WTC11 (cell line): ENCODE results near the gene LMO1. TPM values are rescaled to one million over a fixed set of nuclear protein-coding genes. Genes with fewer than 3 reads are reported as not detected.

Source experiments
- ATAC-seq: fragments of 200-7000 bp; cut with Tn5 transposase; 2 replicates; pipeline ENCODE4 v1.10.0; 2021; ENCODE audit warnings: mild to moderate bottlenecking, moderate library complexity
- CTCF ChIA-PET: fragments of 300-600 bp; sonication (Branson Sonifier 250); formaldehyde crosslinking; loops from one replicate; lab custom pipeline; 2021; ENCODE audit warnings: antibody characterized with exemption; lab: Charles Lee
- POLR2A ChIA-PET: fragments of 350-600 bp; sonication (Branson Sonifier 250); formaldehyde crosslinking; loops from one replicate; lab custom pipeline; 2021; ENCODE audit warnings: antibody characterized with exemption; lab: Charles Lee
- DNase-seq: peaks from one replicate; pipeline ENCODE4 v3.0.0; 2021; ENCODE audit warnings: low spot score
- H3K27ac Mint-ChIP-seq: 2 replicates; pipeline ENCODE4 v1.8.0; 2021; ENCODE audit warnings: mixed read lengths
- H3K27me3 Mint-ChIP-seq: 2 replicates; pipeline ENCODE4 v1.8.0; 2021; ENCODE audit warnings: low read depth, mild to moderate bottlenecking, moderate library complexity, mixed read lengths
- H3K36me3 Mint-ChIP-seq: 2 replicates; pipeline ENCODE4 v1.8.0; 2021; ENCODE audit warnings: mixed read lengths
- H3K4me1 Mint-ChIP-seq: 2 replicates; pipeline ENCODE4 v1.8.0; 2022; ENCODE audit warnings: mixed read lengths
- H3K4me3 Mint-ChIP-seq: 2 replicates; pipeline ENCODE4 v1.8.0; 2021; ENCODE audit warnings: mild to moderate bottlenecking, moderate library complexity, mixed read lengths
- H3K9me3 Mint-ChIP-seq: 2 replicates; pipeline ENCODE4 v1.8.0; 2021; ENCODE audit warnings: mixed read lengths
- CREM ChIP-seq: sonication (generic); formaldehyde crosslinking; IDR thresholded peaks from 2 replicates; pipeline ENCODE4 v1.8.1; 2022; ENCODE audit warnings: mild to moderate bottlenecking, missing genetic modification reagents, moderate library complexity
- ETV6 ChIP-seq: sonication (generic); formaldehyde crosslinking; IDR thresholded peaks from 2 replicates; pipeline ENCODE4 v1.8.1; 2022; ENCODE audit warnings: mild to moderate bottlenecking, missing genetic modification reagents
- FOXK1 ChIP-seq: sonication (generic); formaldehyde crosslinking; IDR thresholded peaks from 2 replicates; pipeline ENCODE4 v1.8.0; 2022; ENCODE audit warnings: mild to moderate bottlenecking, moderate library complexity, missing genetic modification reagents
- HMGA2 ChIP-seq: fragments of 250-450 bp; sonication (Bioruptor Pico); IDR thresholded peaks from 2 replicates; pipeline ENCODE4 v1.4.0; 2021; ENCODE audit warnings: mild to moderate bottlenecking, moderate library complexity
- NFYB ChIP-seq: sonication (generic); formaldehyde crosslinking; conservative IDR thresholded peaks from 2 replicates; pipeline ENCODE4 v1.8.0; 2022; ENCODE audit warnings: low read depth, missing genetic modification reagents
- SMAD4 ChIP-seq: sonication (generic); formaldehyde crosslinking; IDR thresholded peaks from 2 replicates; pipeline ENCODE4 v1.8.0; 2022; ENCODE audit warnings: mild to moderate bottlenecking, missing genetic modification reagents
- SP1 ChIP-seq: sonication (generic); formaldehyde crosslinking; conservative IDR thresholded peaks from 2 replicates; pipeline ENCODE4 v1.8.1; 2022; ENCODE audit warnings: missing genetic modification reagents
- TCF7 ChIP-seq: sonication (generic); formaldehyde crosslinking; IDR thresholded peaks from 2 replicates; pipeline ENCODE4 v1.8.0; 2022; ENCODE audit warnings: mild to moderate bottlenecking, low read depth, missing genetic modification reagents, moderate library complexity
- ZNF263 ChIP-seq: sonication (generic); formaldehyde crosslinking; IDR thresholded peaks from 2 replicates; pipeline ENCODE4 v1.8.1; 2022; ENCODE audit warnings: low read depth, mild to moderate bottlenecking, moderate library complexity, missing genetic modification reagents
- total RNA-seq: library from RNA; stranded (reverse); gene quantifications from 3 replicates; pipeline ENCODE4 v1.2.3, GENCODE V29; 2021
- TF ChIP-seq, protein P1 (sequence below): sonication (generic); formaldehyde crosslinking; IDR thresholded peaks from 2 replicates; pipeline ENCODE4 v1.8.1; 2022; ENCODE audit warnings: mild to moderate bottlenecking, missing genetic modification reagents, moderate library complexity, borderline replicate concordance
- TF ChIP-seq, protein P2 (sequence below): sonication (generic); formaldehyde crosslinking; IDR thresholded peaks from 2 replicates; pipeline ENCODE4 v1.8.0; 2022; ENCODE audit warnings: missing genetic modification reagents
- TF ChIP-seq, protein P3 (sequence below): sonication (generic); formaldehyde crosslinking; conservative IDR thresholded peaks from 2 replicates; pipeline ENCODE4 v1.8.1; 2022; ENCODE audit warnings: mild to moderate bottlenecking, missing genetic modification reagents
- TF ChIP-seq, protein P4 (sequence below): sonication (generic); formaldehyde crosslinking; IDR thresholded peaks from 2 replicates; pipeline ENCODE4 v1.8.1; 2022; ENCODE audit warnings: low read depth, missing genetic modification reagents, borderline replicate concordance
- TF ChIP-seq, protein P5 (sequence below): fragments of 250-450 bp; sonication (Bioruptor Pico); IDR thresholded peaks from 2 replicates; pipeline ENCODE4 v2.1.2; 2022; ENCODE audit warnings: mild to moderate bottlenecking, moderate library complexity
- TF ChIP-seq, protein P6 (sequence below): fragments of 250-450 bp; sonication (Bioruptor Pico); conservative IDR thresholded peaks from 2 replicates; pipeline ENCODE4 v1.9.0; 2021; ENCODE audit warnings: mild to moderate bottlenecking
- TF ChIP-seq, protein P7 (sequence below): sonication (generic); formaldehyde crosslinking; IDR thresholded peaks from 2 replicates; pipeline ENCODE4 v1.8.0; 2023; ENCODE audit warnings: missing genetic modification reagents, mild to moderate bottlenecking, borderline replicate concordance
- TF ChIP-seq, protein P8 (sequence below): fragments of 250-450 bp; sonication (Bioruptor Pico); IDR thresholded peaks from 2 replicates; pipeline ENCODE4 v1.9.0; 2021; ENCODE audit warnings: mild to moderate bottlenecking, borderline replicate concordance

LMO1 gene
- total RNA-seq, 1 experiment from 2014 or later = 0.44 TPM

DNA sequence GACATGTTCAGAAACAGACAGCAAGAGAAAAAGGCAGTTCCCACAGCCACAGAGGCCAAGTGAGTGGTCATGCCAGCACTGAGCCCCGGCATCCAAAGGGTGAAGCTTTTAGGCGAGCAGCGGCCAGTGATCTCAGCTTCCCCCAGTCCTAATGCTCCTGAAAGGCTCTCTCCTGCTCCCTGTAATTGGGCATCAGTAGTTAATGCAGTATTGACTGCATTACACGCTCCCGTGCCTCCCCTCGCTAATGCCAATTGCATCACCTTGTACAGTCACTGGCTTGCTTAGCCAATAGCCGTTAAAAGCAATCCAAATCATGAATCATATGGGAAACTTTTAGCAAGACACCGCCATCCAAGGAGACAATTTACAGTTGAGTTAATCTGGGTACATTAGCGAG lies 4.9 kb downstream of the LMO1 start (continued):
- TF ChIP-seq ZNF263 = no peak
- no peak for TF ChIP-seq ETV6 (CRISPR knock-in tag)
- TF ChIP-seq, protein P1, sequence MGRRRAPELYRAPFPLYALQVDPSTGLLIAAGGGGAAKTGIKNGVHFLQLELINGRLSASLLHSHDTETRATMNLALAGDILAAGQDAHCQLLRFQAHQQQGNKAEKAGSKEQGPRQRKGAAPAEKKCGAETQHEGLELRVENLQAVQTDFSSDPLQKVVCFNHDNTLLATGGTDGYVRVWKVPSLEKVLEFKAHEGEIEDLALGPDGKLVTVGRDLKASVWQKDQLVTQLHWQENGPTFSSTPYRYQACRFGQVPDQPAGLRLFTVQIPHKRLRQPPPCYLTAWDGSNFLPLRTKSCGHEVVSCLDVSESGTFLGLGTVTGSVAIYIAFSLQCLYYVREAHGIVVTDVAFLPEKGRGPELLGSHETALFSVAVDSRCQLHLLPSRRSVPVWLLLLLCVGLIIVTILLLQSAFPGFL (CRISPR knock-in tag) = no peak
- TF ChIP-seq, protein P2, sequence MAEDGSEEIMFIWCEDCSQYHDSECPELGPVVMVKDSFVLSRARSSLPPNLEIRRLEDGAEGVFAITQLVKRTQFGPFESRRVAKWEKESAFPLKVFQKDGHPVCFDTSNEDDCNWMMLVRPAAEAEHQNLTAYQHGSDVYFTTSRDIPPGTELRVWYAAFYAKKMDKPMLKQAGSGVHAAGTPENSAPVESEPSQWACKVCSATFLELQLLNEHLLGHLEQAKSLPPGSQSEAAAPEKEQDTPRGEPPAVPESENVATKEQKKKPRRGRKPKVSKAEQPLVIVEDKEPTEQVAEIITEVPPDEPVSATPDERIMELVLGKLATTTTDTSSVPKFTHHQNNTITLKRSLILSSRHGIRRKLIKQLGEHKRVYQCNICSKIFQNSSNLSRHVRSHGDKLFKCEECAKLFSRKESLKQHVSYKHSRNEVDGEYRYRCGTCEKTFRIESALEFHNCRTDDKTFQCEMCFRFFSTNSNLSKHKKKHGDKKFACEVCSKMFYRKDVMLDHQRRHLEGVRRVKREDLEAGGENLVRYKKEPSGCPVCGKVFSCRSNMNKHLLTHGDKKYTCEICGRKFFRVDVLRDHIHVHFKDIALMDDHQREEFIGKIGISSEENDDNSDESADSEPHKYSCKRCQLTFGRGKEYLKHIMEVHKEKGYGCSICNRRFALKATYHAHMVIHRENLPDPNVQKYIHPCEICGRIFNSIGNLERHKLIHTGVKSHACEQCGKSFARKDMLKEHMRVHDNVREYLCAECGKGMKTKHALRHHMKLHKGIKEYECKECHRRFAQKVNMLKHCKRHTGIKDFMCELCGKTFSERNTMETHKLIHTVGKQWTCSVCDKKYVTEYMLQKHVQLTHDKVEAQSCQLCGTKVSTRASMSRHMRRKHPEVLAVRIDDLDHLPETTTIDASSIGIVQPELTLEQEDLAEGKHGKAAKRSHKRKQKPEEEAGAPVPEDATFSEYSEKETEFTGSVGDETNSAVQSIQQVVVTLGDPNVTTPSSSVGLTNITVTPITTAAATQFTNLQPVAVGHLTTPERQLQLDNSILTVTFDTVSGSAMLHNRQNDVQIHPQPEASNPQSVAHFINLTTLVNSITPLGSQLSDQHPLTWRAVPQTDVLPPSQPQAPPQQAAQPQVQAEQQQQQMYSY = no peak
- no peak for TF ChIP-seq FOXK1 (CRISPR knock-in tag)
- TF ChIP-seq SP1 (CRISPR knock-in tag) = no peak
- no peak for TF ChIP-seq CREM (CRISPR knock-in tag)
- TF ChIP-seq, protein P3, sequence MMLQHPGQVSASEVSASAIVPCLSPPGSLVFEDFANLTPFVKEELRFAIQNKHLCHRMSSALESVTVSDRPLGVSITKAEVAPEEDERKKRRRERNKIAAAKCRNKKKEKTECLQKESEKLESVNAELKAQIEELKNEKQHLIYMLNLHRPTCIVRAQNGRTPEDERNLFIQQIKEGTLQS (CRISPR knock-in tag) = no peak
- TF ChIP-seq, protein P4, sequence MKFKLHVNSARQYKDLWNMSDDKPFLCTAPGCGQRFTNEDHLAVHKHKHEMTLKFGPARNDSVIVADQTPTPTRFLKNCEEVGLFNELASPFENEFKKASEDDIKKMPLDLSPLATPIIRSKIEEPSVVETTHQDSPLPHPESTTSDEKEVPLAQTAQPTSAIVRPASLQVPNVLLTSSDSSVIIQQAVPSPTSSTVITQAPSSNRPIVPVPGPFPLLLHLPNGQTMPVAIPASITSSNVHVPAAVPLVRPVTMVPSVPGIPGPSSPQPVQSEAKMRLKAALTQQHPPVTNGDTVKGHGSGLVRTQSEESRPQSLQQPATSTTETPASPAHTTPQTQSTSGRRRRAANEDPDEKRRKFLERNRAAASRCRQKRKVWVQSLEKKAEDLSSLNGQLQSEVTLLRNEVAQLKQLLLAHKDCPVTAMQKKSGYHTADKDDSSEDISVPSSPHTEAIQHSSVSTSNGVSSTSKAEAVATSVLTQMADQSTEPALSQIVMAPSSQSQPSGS (CRISPR knock-in tag) = no peak
- TF ChIP-seq, protein P5, sequence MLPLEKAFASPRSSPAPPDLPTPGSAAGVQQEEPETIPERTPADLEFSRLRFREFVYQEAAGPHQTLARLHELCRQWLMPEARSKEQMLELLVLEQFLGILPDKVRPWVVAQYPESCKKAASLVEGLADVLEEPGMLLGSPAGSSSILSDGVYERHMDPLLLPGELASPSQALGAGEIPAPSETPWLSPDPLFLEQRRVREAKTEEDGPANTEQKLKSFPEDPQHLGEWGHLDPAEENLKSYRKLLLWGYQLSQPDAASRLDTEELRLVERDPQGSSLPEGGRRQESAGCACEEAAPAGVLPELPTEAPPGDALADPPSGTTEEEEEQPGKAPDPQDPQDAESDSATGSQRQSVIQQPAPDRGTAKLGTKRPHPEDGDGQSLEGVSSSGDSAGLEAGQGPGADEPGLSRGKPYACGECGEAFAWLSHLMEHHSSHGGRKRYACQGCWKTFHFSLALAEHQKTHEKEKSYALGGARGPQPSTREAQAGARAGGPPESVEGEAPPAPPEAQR (CRISPR knock-in tag) = no peak
- TF ChIP-seq, all 79 proteins: peak for 0

DNA sequence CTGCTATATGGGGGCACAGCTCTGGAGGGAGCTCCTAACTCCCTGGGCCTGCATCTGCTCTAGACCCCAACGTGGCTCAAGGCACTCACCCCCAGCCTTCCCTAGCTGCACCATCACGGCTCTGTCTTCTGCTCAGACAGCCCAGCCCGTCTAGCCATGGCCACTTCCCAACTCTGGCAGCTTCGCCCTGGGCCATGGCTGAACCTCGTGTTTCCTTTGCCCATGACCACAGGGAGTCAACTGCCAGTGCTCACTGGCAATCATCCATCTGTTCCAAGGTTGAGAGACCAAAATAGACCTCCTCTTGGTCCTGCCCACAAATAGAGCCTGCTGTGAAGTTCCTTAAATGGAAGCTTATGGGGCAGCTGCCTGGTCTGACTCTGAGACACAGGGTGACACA lies 5.4 kb downstream of the LMO1 start:
- H3K36me3 Mint-ChIP-seq = no peaks in the 10 kb centered on the region
- peaks cover 9% of the 10 kb centered on the region; the same call in 1 of the 2 replicates for H3K4me1 Mint-ChIP-seq
- ATAC-seq (no peak), DNase-seq (no peak)
- ChIA-PET POLR2A (no interaction called here), CTCF (interaction anchor here (0.9 to 1.2 kb wide), 2 partner anchors 16 to 65 kb away, joined by 3 to 4 read pairs; no protein-coding TSS in a partner anchor)
- no peaks in the 10 kb centered on the region for H3K9me3 Mint-ChIP-seq
- no peak overlapping the region for H3K27ac Mint-ChIP-seq
- H3K4me3 Mint-ChIP-seq = no peak overlapping the region
- H3K27me3 Mint-ChIP-seq = peaks cover 41% of the 10 kb centered on the region
- TF ChIP-seq, protein P6, sequence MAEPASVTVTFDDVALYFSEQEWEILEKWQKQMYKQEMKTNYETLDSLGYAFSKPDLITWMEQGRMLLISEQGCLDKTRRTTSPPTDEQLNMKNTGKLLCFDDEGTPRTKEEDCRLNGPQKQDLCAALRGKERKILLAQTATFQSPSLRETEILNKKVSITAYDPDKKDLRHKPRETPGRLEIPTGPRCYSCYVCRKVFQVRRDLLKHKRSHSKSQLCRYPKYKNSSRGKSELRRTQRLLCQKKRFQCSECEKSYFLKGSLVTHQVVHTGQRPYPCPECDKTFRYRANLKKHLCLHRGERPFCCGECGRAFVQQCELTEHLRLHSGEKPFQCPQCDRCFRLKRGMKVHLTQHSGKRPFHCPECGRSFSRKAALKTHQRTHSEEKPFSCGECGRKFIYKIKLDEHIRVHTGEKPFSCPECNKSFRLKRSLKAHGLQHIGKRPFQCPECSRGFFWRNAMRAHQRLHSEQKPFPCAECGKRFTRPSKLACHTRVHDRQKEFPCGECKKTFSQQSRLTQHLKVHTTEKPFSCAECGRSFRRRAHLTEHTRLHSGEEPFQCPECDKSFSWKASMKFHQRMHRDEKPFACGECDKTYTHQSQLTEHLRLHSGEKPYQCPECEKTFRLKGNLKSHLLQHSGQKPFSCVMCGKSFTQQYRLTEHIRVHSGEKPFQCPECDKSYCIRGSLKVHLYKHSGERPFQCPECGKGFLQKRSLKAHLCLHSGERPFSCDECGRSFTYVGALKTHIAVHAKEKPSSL (CRISPR knock-in tag) = no peak
- TF ChIP-seq, protein P7, sequence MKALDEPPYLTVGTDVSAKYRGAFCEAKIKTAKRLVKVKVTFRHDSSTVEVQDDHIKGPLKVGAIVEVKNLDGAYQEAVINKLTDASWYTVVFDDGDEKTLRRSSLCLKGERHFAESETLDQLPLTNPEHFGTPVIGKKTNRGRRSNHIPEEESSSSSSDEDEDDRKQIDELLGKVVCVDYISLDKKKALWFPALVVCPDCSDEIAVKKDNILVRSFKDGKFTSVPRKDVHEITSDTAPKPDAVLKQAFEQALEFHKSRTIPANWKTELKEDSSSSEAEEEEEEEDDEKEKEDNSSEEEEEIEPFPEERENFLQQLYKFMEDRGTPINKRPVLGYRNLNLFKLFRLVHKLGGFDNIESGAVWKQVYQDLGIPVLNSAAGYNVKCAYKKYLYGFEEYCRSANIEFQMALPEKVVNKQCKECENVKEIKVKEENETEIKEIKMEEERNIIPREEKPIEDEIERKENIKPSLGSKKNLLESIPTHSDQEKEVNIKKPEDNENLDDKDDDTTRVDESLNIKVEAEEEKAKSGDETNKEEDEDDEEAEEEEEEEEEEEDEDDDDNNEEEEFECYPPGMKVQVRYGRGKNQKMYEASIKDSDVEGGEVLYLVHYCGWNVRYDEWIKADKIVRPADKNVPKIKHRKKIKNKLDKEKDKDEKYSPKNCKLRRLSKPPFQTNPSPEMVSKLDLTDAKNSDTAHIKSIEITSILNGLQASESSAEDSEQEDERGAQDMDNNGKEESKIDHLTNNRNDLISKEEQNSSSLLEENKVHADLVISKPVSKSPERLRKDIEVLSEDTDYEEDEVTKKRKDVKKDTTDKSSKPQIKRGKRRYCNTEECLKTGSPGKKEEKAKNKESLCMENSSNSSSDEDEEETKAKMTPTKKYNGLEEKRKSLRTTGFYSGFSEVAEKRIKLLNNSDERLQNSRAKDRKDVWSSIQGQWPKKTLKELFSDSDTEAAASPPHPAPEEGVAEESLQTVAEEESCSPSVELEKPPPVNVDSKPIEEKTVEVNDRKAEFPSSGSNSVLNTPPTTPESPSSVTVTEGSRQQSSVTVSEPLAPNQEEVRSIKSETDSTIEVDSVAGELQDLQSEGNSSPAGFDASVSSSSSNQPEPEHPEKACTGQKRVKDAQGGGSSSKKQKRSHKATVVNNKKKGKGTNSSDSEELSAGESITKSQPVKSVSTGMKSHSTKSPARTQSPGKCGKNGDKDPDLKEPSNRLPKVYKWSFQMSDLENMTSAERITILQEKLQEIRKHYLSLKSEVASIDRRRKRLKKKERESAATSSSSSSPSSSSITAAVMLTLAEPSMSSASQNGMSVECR (CRISPR knock-in tag) = no peak
- no peak for TF ChIP-seq TCF7 (CRISPR knock-in tag)
- no peak for TF ChIP-seq SMAD4 (CRISPR knock-in tag)
- TF ChIP-seq, protein P8, sequence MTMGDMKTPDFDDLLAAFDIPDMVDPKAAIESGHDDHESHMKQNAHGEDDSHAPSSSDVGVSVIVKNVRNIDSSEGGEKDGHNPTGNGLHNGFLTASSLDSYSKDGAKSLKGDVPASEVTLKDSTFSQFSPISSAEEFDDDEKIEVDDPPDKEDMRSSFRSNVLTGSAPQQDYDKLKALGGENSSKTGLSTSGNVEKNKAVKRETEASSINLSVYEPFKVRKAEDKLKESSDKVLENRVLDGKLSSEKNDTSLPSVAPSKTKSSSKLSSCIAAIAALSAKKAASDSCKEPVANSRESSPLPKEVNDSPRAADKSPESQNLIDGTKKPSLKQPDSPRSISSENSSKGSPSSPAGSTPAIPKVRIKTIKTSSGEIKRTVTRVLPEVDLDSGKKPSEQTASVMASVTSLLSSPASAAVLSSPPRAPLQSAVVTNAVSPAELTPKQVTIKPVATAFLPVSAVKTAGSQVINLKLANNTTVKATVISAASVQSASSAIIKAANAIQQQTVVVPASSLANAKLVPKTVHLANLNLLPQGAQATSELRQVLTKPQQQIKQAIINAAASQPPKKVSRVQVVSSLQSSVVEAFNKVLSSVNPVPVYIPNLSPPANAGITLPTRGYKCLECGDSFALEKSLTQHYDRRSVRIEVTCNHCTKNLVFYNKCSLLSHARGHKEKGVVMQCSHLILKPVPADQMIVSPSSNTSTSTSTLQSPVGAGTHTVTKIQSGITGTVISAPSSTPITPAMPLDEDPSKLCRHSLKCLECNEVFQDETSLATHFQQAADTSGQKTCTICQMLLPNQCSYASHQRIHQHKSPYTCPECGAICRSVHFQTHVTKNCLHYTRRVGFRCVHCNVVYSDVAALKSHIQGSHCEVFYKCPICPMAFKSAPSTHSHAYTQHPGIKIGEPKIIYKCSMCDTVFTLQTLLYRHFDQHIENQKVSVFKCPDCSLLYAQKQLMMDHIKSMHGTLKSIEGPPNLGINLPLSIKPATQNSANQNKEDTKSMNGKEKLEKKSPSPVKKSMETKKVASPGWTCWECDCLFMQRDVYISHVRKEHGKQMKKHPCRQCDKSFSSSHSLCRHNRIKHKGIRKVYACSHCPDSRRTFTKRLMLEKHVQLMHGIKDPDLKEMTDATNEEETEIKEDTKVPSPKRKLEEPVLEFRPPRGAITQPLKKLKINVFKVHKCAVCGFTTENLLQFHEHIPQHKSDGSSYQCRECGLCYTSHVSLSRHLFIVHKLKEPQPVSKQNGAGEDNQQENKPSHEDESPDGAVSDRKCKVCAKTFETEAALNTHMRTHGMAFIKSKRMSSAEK (CRISPR knock-in tag) = no peak
- no peak for TF ChIP-seq HMGA2 (CRISPR knock-in tag)
- TF ChIP-seq ETV6 (CRISPR knock-in tag) = no peak
- no peak for TF ChIP-seq NFYB (CRISPR knock-in tag)
